ENCODE data around the gene OGFOD2.

- TF ChIP-seq CTCF (IDR thresholded peaks at IDR 0.05; ENCODE audit: low read depth, low read length, missing input control) = no peak
- TF ChIP-seq MAX (IDR thresholded peaks at IDR 0.05) = no peak
- no peak for TF ChIP-seq JUND (IDR thresholded peaks at IDR 0.05)
- TF ChIP-seq, protein P1, sequence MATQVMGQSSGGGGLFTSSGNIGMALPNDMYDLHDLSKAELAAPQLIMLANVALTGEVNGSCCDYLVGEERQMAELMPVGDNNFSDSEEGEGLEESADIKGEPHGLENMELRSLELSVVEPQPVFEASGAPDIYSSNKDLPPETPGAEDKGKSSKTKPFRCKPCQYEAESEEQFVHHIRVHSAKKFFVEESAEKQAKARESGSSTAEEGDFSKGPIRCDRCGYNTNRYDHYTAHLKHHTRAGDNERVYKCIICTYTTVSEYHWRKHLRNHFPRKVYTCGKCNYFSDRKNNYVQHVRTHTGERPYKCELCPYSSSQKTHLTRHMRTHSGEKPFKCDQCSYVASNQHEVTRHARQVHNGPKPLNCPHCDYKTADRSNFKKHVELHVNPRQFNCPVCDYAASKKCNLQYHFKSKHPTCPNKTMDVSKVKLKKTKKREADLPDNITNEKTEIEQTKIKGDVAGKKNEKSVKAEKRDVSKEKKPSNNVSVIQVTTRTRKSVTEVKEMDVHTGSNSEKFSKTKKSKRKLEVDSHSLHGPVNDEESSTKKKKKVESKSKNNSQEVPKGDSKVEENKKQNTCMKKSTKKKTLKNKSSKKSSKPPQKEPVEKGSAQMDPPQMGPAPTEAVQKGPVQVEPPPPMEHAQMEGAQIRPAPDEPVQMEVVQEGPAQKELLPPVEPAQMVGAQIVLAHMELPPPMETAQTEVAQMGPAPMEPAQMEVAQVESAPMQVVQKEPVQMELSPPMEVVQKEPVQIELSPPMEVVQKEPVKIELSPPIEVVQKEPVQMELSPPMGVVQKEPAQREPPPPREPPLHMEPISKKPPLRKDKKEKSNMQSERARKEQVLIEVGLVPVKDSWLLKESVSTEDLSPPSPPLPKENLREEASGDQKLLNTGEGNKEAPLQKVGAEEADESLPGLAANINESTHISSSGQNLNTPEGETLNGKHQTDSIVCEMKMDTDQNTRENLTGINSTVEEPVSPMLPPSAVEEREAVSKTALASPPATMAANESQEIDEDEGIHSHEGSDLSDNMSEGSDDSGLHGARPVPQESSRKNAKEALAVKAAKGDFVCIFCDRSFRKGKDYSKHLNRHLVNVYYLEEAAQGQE (IDR thresholded peaks at IDR 0.05) = no peak
- TF ChIP-seq HNF4G (IDR thresholded peaks at IDR 0.05) = no peak
- TF ChIP-seq GABPA (IDR thresholded peaks at IDR 0.05 in 1 of 2, conservative IDR thresholded peaks at IDR 0.05 in 1 of 2) = no peak
- TF ChIP-seq RAD21 (IDR thresholded peaks at IDR 0.05) = no peak
- TF ChIP-seq, protein P2, sequence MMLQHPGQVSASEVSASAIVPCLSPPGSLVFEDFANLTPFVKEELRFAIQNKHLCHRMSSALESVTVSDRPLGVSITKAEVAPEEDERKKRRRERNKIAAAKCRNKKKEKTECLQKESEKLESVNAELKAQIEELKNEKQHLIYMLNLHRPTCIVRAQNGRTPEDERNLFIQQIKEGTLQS (IDR thresholded peaks at IDR 0.05) = no peak
- TF ChIP-seq SP1 (IDR thresholded peaks at IDR 0.05) = no peak
- TF ChIP-seq FOXA2 (IDR thresholded peaks at IDR 0.05) = no peak
- TF ChIP-seq NR2F2 (IDR thresholded peaks at IDR 0.05) = no peak
- TF ChIP-seq TAF1 (conservative IDR thresholded peaks at IDR 0.05) = no peak
These were observed 10.4 kb upstream of the OGFOD2 start for GRCh38 chr12:122964439-122965257.

Measured in liver (tissue), 3 donors.